PC-3 (cell line): ENCODE measurements around the gene RBM25.

Experiments
- EZH2phosphoT487 ChIP-seq: fragments of 300-600 bp; sonication (generic); IDR thresholded peaks from 2 replicates; pipeline ENCODE4 v1.6.1; 2018; ENCODE audit warnings: mild to moderate bottlenecking, antibody characterized with exemption, low read length, borderline replicate concordance
- TF ChIP-seq, protein P1 (sequence below): fragments of 300-600 bp; sonication (generic); conservative IDR thresholded peaks from 2 replicates; pipeline ENCODE4 v1.5.1; 2017; ENCODE audit warnings: antibody characterized with exemption, low read depth, mild to moderate bottlenecking, low read length

DNA sequence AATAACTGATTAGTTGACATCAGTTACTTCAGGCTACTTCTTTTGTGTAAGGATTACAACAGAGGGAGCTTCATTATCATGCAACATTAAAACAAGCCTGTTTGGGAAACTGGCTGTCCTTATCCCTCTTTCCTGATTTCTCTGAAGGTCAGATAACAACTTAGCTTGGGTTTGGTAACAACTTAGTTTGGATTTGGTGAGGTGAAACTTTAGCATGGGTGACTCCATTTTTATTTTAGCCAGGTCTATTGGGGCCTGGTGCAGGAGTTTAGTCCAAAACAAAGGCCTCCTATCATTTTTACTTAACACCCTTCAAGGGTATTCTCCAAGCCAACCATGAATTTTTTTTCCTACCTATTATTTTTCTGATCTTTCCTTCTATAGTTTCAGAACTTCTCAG lies 30.4 kb upstream of the RBM25 start:
- TF ChIP-seq, protein P1, sequence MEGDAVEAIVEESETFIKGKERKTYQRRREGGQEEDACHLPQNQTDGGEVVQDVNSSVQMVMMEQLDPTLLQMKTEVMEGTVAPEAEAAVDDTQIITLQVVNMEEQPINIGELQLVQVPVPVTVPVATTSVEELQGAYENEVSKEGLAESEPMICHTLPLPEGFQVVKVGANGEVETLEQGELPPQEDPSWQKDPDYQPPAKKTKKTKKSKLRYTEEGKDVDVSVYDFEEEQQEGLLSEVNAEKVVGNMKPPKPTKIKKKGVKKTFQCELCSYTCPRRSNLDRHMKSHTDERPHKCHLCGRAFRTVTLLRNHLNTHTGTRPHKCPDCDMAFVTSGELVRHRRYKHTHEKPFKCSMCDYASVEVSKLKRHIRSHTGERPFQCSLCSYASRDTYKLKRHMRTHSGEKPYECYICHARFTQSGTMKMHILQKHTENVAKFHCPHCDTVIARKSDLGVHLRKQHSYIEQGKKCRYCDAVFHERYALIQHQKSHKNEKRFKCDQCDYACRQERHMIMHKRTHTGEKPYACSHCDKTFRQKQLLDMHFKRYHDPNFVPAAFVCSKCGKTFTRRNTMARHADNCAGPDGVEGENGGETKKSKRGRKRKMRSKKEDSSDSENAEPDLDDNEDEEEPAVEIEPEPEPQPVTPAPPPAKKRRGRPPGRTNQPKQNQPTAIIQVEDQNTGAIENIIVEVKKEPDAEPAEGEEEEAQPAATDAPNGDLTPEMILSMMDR, result no peak
- no peak for TF ChIP-seq EZH2phosphoT487
